Measurements from ENCODE around the gene MED12L.

Gene MED12L

DNA sequence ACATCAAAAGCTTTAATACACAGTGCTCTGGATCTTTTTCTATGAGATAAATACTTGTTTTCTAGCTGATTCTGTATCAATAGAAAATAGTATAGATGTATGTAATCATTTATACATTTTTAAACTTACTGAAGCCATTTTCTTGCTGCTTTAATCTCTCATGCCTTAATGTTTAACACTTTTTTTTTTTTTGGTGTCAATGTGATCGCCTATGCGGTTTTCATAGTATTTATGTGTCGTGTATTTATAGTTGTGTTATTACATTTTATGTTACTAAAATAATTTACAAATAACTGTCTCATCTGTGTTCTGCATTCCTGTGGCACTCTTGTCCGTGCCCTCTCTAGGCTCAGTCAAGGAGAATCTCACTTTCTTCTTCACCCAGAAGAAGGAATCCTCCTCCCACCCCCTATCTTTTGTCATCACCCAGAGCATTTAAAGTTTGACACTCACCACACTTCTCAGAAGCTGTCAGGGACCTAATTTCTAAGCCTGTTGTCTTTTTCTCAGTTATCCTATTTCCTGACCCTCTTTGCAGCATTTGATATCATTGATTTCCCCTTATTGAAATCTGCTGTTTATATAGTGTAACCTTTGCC, 138.9 kb downstream of the MED12L start:
- no peak overlapping the region for H3K4me2 ChIP-seq (ENCODE audit: low read depth, low read length, poor library complexity, severe bottlenecking)
- peaks cover 12% of the 10 kb centered on the region for H3K4me1 ChIP-seq (ENCODE audit: insufficient read depth, low read length, poor library complexity, severe bottlenecking)
- TF ChIP-seq, protein P1, sequence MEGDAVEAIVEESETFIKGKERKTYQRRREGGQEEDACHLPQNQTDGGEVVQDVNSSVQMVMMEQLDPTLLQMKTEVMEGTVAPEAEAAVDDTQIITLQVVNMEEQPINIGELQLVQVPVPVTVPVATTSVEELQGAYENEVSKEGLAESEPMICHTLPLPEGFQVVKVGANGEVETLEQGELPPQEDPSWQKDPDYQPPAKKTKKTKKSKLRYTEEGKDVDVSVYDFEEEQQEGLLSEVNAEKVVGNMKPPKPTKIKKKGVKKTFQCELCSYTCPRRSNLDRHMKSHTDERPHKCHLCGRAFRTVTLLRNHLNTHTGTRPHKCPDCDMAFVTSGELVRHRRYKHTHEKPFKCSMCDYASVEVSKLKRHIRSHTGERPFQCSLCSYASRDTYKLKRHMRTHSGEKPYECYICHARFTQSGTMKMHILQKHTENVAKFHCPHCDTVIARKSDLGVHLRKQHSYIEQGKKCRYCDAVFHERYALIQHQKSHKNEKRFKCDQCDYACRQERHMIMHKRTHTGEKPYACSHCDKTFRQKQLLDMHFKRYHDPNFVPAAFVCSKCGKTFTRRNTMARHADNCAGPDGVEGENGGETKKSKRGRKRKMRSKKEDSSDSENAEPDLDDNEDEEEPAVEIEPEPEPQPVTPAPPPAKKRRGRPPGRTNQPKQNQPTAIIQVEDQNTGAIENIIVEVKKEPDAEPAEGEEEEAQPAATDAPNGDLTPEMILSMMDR (conservative IDR thresholded peaks at IDR 0.05; ENCODE audit: low read length): no peak
- no peak for TF ChIP-seq EZH2phosphoT487 (IDR thresholded peaks at IDR 0.05; ENCODE audit: borderline replicate concordance)
- no peaks in the 10 kb centered on the region for H3K79me2 ChIP-seq (ENCODE audit: insufficient read depth, low read length)
- H3K4me3 ChIP-seq (ENCODE audit: low read length, poor library complexity, severe bottlenecking): no peak overlapping the region
- no peaks in the 10 kb centered on the region; the same call in 1 of the 2 replicates for H3K9me3 ChIP-seq (ENCODE audit: insufficient read depth, low read depth, low read length)
- H3K9ac ChIP-seq (ENCODE audit: low read depth, low read length, poor library complexity, severe bottlenecking): no peak overlapping the region
- no peaks in the 10 kb centered on the region for H3K9me2 ChIP-seq (replicated peaks; ENCODE audit: low read depth, low read length)
- H3K36me3 ChIP-seq (ENCODE audit: insufficient read depth, low read length): peaks cover 49% of the 10 kb centered on the region; the same call in 1 of the 2 replicates
- no peaks in the 10 kb centered on the region for H3F3A ChIP-seq (ENCODE audit: low read depth)
- no peaks in the 10 kb centered on the region for H4K20me1 ChIP-seq (ENCODE audit: insufficient read depth, low read length, poor library complexity, severe bottlenecking)
- no peaks in the 10 kb centered on the region for H3K27me3 ChIP-seq (ENCODE audit: insufficient read depth, low read length, poor library complexity, severe bottlenecking)
- H2AFZ ChIP-seq (ENCODE audit: low read length): no peak overlapping the region

DNA sequence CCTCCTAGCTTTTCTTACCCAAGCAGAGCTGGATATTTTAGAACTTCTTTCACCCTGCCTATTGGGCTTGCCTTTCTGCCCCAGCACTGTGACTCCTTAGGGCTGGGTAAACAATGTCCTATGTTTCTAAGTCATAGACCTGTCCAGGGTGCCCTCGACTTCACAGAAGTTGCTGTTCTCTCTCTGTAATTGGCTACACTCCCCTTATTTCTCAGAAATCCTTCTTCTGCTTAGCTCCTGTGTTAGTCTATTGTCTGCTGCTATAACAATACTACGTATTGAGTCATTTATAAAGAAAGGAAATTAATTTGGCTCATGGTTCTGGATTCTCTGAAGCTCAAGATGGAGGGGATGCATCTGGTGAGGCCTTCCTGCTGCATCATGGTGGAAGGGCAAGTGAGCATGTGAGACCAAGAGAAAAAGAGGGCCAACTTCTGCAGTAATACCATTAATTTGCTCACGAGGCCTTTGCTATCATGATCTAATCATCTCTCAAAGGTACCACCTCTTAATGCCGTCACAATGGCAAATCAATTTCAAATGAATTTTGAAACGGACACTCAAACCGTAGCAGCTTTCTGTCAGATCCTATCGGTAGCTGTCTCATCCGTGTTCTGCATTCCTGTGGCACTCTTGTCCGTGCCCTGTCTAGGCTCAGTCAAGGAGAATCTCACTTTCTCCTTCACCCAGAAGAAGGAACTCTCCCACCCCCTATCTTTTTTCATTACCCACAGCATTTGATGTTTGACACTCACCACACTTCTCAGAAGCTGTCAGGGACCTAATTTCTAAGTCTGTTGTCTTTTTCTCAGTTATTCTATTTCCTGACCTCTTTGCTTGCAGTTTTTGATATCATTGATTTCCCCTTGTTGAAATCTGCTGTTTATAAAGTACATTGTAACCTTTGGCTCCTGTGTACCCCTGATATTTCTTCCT, 139.8 kb downstream of the MED12L start:
- Histone ChIP-seq H3K27me3 (ENCODE audit: insufficient read depth, low read length, poor library complexity, severe bottlenecking) (no peaks in the 10 kb centered on the region), H4K20me1 (ENCODE audit: insufficient read depth, low read length, poor library complexity, severe bottlenecking) (no peaks in the 10 kb centered on the region), H3K4me3 (ENCODE audit: low read length, poor library complexity, severe bottlenecking) (no peak overlapping the region), H3K4me2 (ENCODE audit: low read depth, low read length, poor library complexity, severe bottlenecking) (no peak overlapping the region), H3K36me3 (ENCODE audit: insufficient read depth, low read length) (peaks cover 45% of the 10 kb centered on the region; the same call in 1 of the 2 replicates), H2AFZ (ENCODE audit: low read length) (no peak overlapping the region), H3F3A (ENCODE audit: low read depth) (no peaks in the 10 kb centered on the region), H3K4me1 (ENCODE audit: insufficient read depth, low read length, poor library complexity, severe bottlenecking) (peaks cover 12% of the 10 kb centered on the region), H3K79me2 (ENCODE audit: insufficient read depth, low read length) (no peaks in the 10 kb centered on the region), H3K9me2 (replicated peaks; ENCODE audit: low read depth, low read length) (no peaks in the 10 kb centered on the region), H3K9ac (ENCODE audit: low read depth, low read length, poor library complexity, severe bottlenecking) (no peak overlapping the region), H3K9me3 (ENCODE audit: insufficient read depth, low read depth, low read length) (no peaks in the 10 kb centered on the region; the same call in 1 of the 2 replicates)
- TF ChIP-seq EZH2phosphoT487 (IDR thresholded peaks at IDR 0.05; ENCODE audit: borderline replicate concordance): no peak
- TF ChIP-seq, protein P1 (conservative IDR thresholded peaks at IDR 0.05; ENCODE audit: low read length): no peak

DNA sequence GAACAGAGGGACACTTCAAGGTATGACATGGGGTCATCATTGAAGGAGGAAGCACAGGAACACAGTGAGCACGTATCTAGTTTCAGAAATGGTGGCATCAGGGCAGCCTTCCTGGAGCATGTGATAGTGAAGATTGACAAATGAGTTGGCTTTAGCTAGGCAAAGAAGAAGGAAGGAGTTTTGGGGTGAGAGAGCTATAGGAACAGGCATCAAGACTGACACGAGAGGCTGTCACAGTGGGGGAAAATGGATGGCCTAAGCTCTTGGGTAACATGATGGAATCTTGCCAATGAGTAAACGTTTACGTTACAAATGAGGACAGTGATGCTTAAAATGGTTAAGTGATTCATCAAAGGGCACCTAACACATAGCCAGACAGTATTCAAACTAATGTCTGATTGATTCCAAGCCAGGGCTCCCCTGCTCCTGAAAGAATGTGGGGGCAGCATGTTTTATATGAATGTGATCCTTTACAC, 140.7 kb downstream of the MED12L start:
- Histone ChIP-seq H3F3A (ENCODE audit: low read depth) (no peaks in the 10 kb centered on the region), H4K20me1 (ENCODE audit: insufficient read depth, low read length, poor library complexity, severe bottlenecking) (no peaks in the 10 kb centered on the region), H3K9me3 (ENCODE audit: insufficient read depth, low read depth, low read length) (no peaks in the 10 kb centered on the region; the same call in 1 of the 2 replicates), H3K9ac (ENCODE audit: low read depth, low read length, poor library complexity, severe bottlenecking) (no peak overlapping the region), H2AFZ (ENCODE audit: low read length) (no peak overlapping the region), H3K4me3 (ENCODE audit: low read length, poor library complexity, severe bottlenecking) (no peak overlapping the region), H3K27me3 (ENCODE audit: insufficient read depth, low read length, poor library complexity, severe bottlenecking) (no peaks in the 10 kb centered on the region), H3K4me2 (ENCODE audit: low read depth, low read length, poor library complexity, severe bottlenecking) (no peak overlapping the region), H3K9me2 (replicated peaks; ENCODE audit: low read depth, low read length) (no peaks in the 10 kb centered on the region), H3K4me1 (ENCODE audit: insufficient read depth, low read length, poor library complexity, severe bottlenecking) (peaks cover 12% of the 10 kb centered on the region), H3K79me2 (ENCODE audit: insufficient read depth, low read length) (no peaks in the 10 kb centered on the region), H3K36me3 (ENCODE audit: insufficient read depth, low read length) (peaks cover 36% of the 10 kb centered on the region; the same call in 1 of the 2 replicates)
- TF ChIP-seq EZH2phosphoT487 (IDR thresholded peaks at IDR 0.05; ENCODE audit: borderline replicate concordance): no peak
- TF ChIP-seq, protein P1 (conservative IDR thresholded peaks at IDR 0.05; ENCODE audit: low read length): no peak

Measured in Loucy (cell line).